WTC11 (cell line): Measurements from ENCODE around the gene ROBO1. TPM values are rescaled to one million over a fixed set of nuclear protein-coding genes. Genes with fewer than 3 reads are reported as not detected.

Source experiments
- ATAC-seq: fragments of 200-7000 bp; cut with Tn5 transposase; 2 replicates; pipeline ENCODE4 v1.10.0; 2021; ENCODE audit warnings: mild to moderate bottlenecking, moderate library complexity
- CTCF ChIA-PET: fragments of 300-600 bp; sonication (Branson Sonifier 250); formaldehyde crosslinking; loops from one replicate; lab custom pipeline; 2021; ENCODE audit warnings: antibody characterized with exemption; lab: Charles Lee
- POLR2A ChIA-PET: fragments of 350-600 bp; sonication (Branson Sonifier 250); formaldehyde crosslinking; loops from one replicate; lab custom pipeline; 2021; ENCODE audit warnings: antibody characterized with exemption; lab: Charles Lee
- DNase-seq: peaks from one replicate; pipeline ENCODE4 v3.0.0; 2021; ENCODE audit warnings: low spot score
- H3K27ac Mint-ChIP-seq: 2 replicates; pipeline ENCODE4 v1.8.0; 2021; ENCODE audit warnings: mixed read lengths
- H3K27me3 Mint-ChIP-seq: 2 replicates; pipeline ENCODE4 v1.8.0; 2021; ENCODE audit warnings: low read depth, mild to moderate bottlenecking, moderate library complexity, mixed read lengths
- H3K36me3 Mint-ChIP-seq: 2 replicates; pipeline ENCODE4 v1.8.0; 2021; ENCODE audit warnings: mixed read lengths
- H3K4me1 Mint-ChIP-seq: 2 replicates; pipeline ENCODE4 v1.8.0; 2022; ENCODE audit warnings: mixed read lengths
- H3K4me3 Mint-ChIP-seq: 2 replicates; pipeline ENCODE4 v1.8.0; 2021; ENCODE audit warnings: mild to moderate bottlenecking, moderate library complexity, mixed read lengths
- H3K9me3 Mint-ChIP-seq: 2 replicates; pipeline ENCODE4 v1.8.0; 2021; ENCODE audit warnings: mixed read lengths
- ARID4B ChIP-seq: sonication (generic); formaldehyde crosslinking; IDR thresholded peaks from 2 replicates; pipeline ENCODE4 v1.8.0; 2023; ENCODE audit warnings: missing genetic modification reagents, mild to moderate bottlenecking, borderline replicate concordance
- ATF1 ChIP-seq: sonication (generic); formaldehyde crosslinking; IDR thresholded peaks from 2 replicates; pipeline ENCODE4 v1.8.1; 2023; ENCODE audit warnings: mild to moderate bottlenecking, moderate library complexity, missing genetic modification reagents
- ATF3 ChIP-seq: sonication (generic); formaldehyde crosslinking; conservative IDR thresholded peaks from 2 replicates; pipeline ENCODE4 v1.8.1; 2022; ENCODE audit warnings: mild to moderate bottlenecking, missing genetic modification reagents
- CTCF ChIP-seq: fragments of 200-600 bp; IDR thresholded peaks from 2 replicates; pipeline ENCODE4 v1.8.0; 2022; ENCODE audit warnings: antibody characterized with exemption
- E2F4 ChIP-seq: sonication (generic); formaldehyde crosslinking; IDR thresholded peaks from 2 replicates; pipeline ENCODE4 v1.8.1; 2022; ENCODE audit warnings: low read depth, mild to moderate bottlenecking, moderate library complexity, missing genetic modification reagents, borderline replicate concordance
- ELF4 ChIP-seq: sonication (generic); formaldehyde crosslinking; IDR thresholded peaks from 2 replicates; pipeline ENCODE4 v1.8.1; 2022; ENCODE audit warnings: low read depth, mild to moderate bottlenecking, moderate library complexity, missing genetic modification reagents
- EMX1 ChIP-seq: fragments of 250-450 bp; sonication (Bioruptor Pico); IDR thresholded peaks from 2 replicates; pipeline ENCODE4 v1.8.0; 2021; ENCODE audit warnings: mild to moderate bottlenecking
- GTF2I ChIP-seq: fragments of 250-450 bp; sonication (Bioruptor Pico); conservative IDR thresholded peaks from 2 replicates; pipeline ENCODE4 v1.4.0; 2021; ENCODE audit warnings: mild to moderate bottlenecking
- HMGA2 ChIP-seq: fragments of 250-450 bp; sonication (Bioruptor Pico); IDR thresholded peaks from 2 replicates; pipeline ENCODE4 v1.4.0; 2021; ENCODE audit warnings: mild to moderate bottlenecking, moderate library complexity
- JUN ChIP-seq: sonication (generic); formaldehyde crosslinking; IDR thresholded peaks from 2 replicates; pipeline ENCODE4 v1.8.0; 2023; ENCODE audit warnings: mild to moderate bottlenecking, missing genetic modification reagents
- MLX ChIP-seq: sonication (generic); formaldehyde crosslinking; IDR thresholded peaks from 2 replicates; pipeline ENCODE4 v1.8.1; 2023; ENCODE audit warnings: mild to moderate bottlenecking, missing genetic modification reagents, moderate library complexity
- MYBL2 ChIP-seq: sonication (generic); formaldehyde crosslinking; IDR thresholded peaks from 2 replicates; pipeline ENCODE4 v1.8.1; 2023; ENCODE audit warnings: mild to moderate bottlenecking, moderate library complexity, missing genetic modification reagents
- NFE2L1 ChIP-seq: sonication (generic); formaldehyde crosslinking; IDR thresholded peaks from 2 replicates; pipeline ENCODE4 v1.8.1; 2023; ENCODE audit warnings: missing genetic modification reagents
- SMAD4 ChIP-seq: sonication (generic); formaldehyde crosslinking; IDR thresholded peaks from 2 replicates; pipeline ENCODE4 v1.8.0; 2022; ENCODE audit warnings: mild to moderate bottlenecking, missing genetic modification reagents
- SP1 ChIP-seq: sonication (generic); formaldehyde crosslinking; conservative IDR thresholded peaks from 2 replicates; pipeline ENCODE4 v1.8.1; 2022; ENCODE audit warnings: missing genetic modification reagents
- STAT6 ChIP-seq: sonication (generic); formaldehyde crosslinking; conservative IDR thresholded peaks from 2 replicates; pipeline ENCODE4 v1.8.1; 2023; ENCODE audit warnings: mild to moderate bottlenecking, low read depth, missing genetic modification reagents, moderate library complexity
- TCF7 ChIP-seq: sonication (generic); formaldehyde crosslinking; IDR thresholded peaks from 2 replicates; pipeline ENCODE4 v1.8.0; 2022; ENCODE audit warnings: mild to moderate bottlenecking, low read depth, missing genetic modification reagents, moderate library complexity
- TEAD4 ChIP-seq: sonication (generic); formaldehyde crosslinking; IDR thresholded peaks from 2 replicates; pipeline ENCODE4 v1.8.0; 2022; ENCODE audit warnings: mild to moderate bottlenecking, missing genetic modification reagents
- TP53 ChIP-seq: sonication (generic); formaldehyde crosslinking; IDR thresholded peaks from 2 replicates; pipeline ENCODE4 v1.8.1; 2023; ENCODE audit warnings: mild to moderate bottlenecking, missing genetic modification reagents
- ZBTB43 ChIP-seq: sonication (generic); formaldehyde crosslinking; IDR thresholded peaks from 2 replicates; pipeline ENCODE4 v1.8.1; 2023; ENCODE audit warnings: mild to moderate bottlenecking, missing genetic modification reagents
- ZNF317 ChIP-seq: sonication (generic); formaldehyde crosslinking; IDR thresholded peaks from 2 replicates; pipeline ENCODE4 v1.8.1; 2023; ENCODE audit warnings: low read depth, mild to moderate bottlenecking, moderate library complexity, missing genetic modification reagents, borderline replicate concordance
- ZNF416 ChIP-seq: fragments of 250-450 bp; sonication (Bioruptor Pico); IDR thresholded peaks from 2 replicates; pipeline ENCODE4 v1.9.0; 2021; ENCODE audit warnings: mild to moderate bottlenecking, inconsistent platforms
- total RNA-seq: library from RNA; stranded (reverse); gene quantifications from 3 replicates; pipeline ENCODE4 v1.2.3, GENCODE V29; 2021

The ROBO1 gene
- total RNA-seq, 1 experiment from 2014 or later, result 90.9 TPM

- ChIA-PET CTCF (interaction anchor here (1.0 kb wide), 1 partner anchor 54 kb away, joined by 4 read pairs; no protein-coding TSS in a partner anchor), POLR2A (no interaction called here)
- DNase-seq, result no peak
- H3K4me3 Mint-ChIP-seq, result no peak overlapping the region
- H3K27ac Mint-ChIP-seq, result no peak overlapping the region
- H3K36me3 Mint-ChIP-seq, result no peaks in the 10 kb centered on the region
- ATAC-seq, result no peak
- H3K27me3 Mint-ChIP-seq, result no peaks in the 10 kb centered on the region
- H3K4me1 Mint-ChIP-seq, result peaks cover 27% of the 10 kb centered on the region
- H3K9me3 Mint-ChIP-seq, result no peaks in the 10 kb centered on the region
- TF ChIP-seq NFE2L1 (CRISPR knock-in tag) (no peak), E2F4 (CRISPR knock-in tag) (no peak), STAT6 (CRISPR knock-in tag) (no peak), ZNF416 (CRISPR knock-in tag) (no peak), JUN (CRISPR knock-in tag) (no peak), TCF7 (CRISPR knock-in tag) (no peak), MYBL2 (no peak), ZBTB43 (CRISPR knock-in tag) (no peak), ATF3 (no peak), GTF2I (no peak), TEAD4 (CRISPR knock-in tag) (no peak), SMAD4 (CRISPR knock-in tag) (no peak), ELF4 (CRISPR knock-in tag) (no peak)
Measured at GRCh38 chr3:79140708-79141107, 627.1 kb downstream of the ROBO1 start.

- Mint-ChIP-seq H3K27ac (peak overlapping the region; percentile 0), H3K36me3 (no peaks in the 10 kb centered on the region), H3K9me3 (peaks cover 3% of the 10 kb centered on the region; the same call in 1 of the 2 replicates), H3K4me3 (no peak overlapping the region), H3K27me3 (no peaks in the 10 kb centered on the region), H3K4me1 (peaks cover 27% of the 10 kb centered on the region)
- ATAC-seq (peak; percentile 55; the same call in 1 of the 2 replicates), DNase-seq (no peak)
- TF ChIP-seq HMGA2 (no peak), SP1 (CRISPR knock-in tag) (no peak), TP53 (no peak), ZNF317 (CRISPR knock-in tag) (no peak), EMX1 (CRISPR knock-in tag) (no peak), ELF4 (CRISPR knock-in tag) (no peak), CTCF (no peak), MLX (no peak), ARID4B (CRISPR knock-in tag) (no peak), ATF1 (CRISPR knock-in tag) (no peak), GTF2I (no peak)
- CTCF ChIA-PET, result no interaction called here
- POLR2A ChIA-PET, result no interaction called here
Measured at GRCh38 chr3:79139395-79140068, 628.3 kb downstream of the ROBO1 start.
